Hepatocyte (in vitro differentiated cells): Measurements from ENCODE around the gene PDLIM4. TPM values are rescaled to one million over a fixed set of nuclear protein-coding genes. Genes with fewer than 3 reads are reported as not detected.

ENCODE experiments used
- DNase-seq: peaks from one replicate; pipeline ENCODE4 v3.0.0-alpha.2; 2016; ENCODE audit warnings: low spot score
- H2AFZ ChIP-seq: fragments of 200-600 bp; sonication (generic); 2 replicates; pipeline ENCODE4 v1.6.0; 2016; ENCODE audit warnings: antibody characterized with exemption, mild to moderate bottlenecking
- H3K27ac ChIP-seq: fragments of 200-600 bp; sonication (generic); 2 replicates; pipeline ENCODE4 v1.5.1; 2016; ENCODE audit warnings: mild to moderate bottlenecking
- H3K27me3 ChIP-seq: fragments of 200-600 bp; sonication (generic); 2 replicates; pipeline ENCODE4 v1.6.1; 2016
- H3K36me3 ChIP-seq: fragments of 200-600 bp; sonication (generic); replicated peaks from 2 replicates; pipeline ENCODE4 v1.5.1; 2016; ENCODE audit warnings: low read depth; ENCODE audit not compliant: insufficient read depth
- H3K4me1 ChIP-seq: fragments of 200-600 bp; sonication (generic); 2 replicates; pipeline ENCODE4 v1.5.1; 2016; ENCODE audit warnings: mild to moderate bottlenecking, moderate library complexity; ENCODE audit not compliant: insufficient read depth
- H3K4me2 ChIP-seq: fragments of 200-600 bp; sonication (generic); 2 replicates; pipeline ENCODE4 v1.6.0; 2016
- H3K4me3 ChIP-seq: fragments of 200-600 bp; sonication (generic); 2 replicates; pipeline ENCODE4 v1.5.1; 2016; ENCODE audit warnings: mild to moderate bottlenecking
- H3K79me2 ChIP-seq: fragments of 200-600 bp; sonication (generic); 2 replicates; pipeline ENCODE4 v1.6.0; 2017; ENCODE audit warnings: mild to moderate bottlenecking
- H3K9me2 ChIP-seq: fragments of 200-600 bp; sonication (generic); replicated peaks from 2 replicates; pipeline ENCODE4 v1.6.0; 2017; ENCODE audit warnings: mild to moderate bottlenecking; ENCODE audit not compliant: insufficient read depth
- H3K9me3 ChIP-seq: fragments of 200-600 bp; sonication (generic); 2 replicates; pipeline ENCODE4 v1.5.1; 2016; ENCODE audit warnings: low read depth, mild to moderate bottlenecking
- H4K20me1 ChIP-seq: fragments of 200-600 bp; sonication (generic); 2 replicates; pipeline ENCODE4 v1.6.0; 2016; ENCODE audit warnings: mild to moderate bottlenecking; ENCODE audit not compliant: insufficient read depth, poor library complexity, severe bottlenecking
- CTCF ChIP-seq: fragments of 200-600 bp; sonication (generic); IDR thresholded peaks from 2 replicates; pipeline ENCODE4 v1.5.1; 2016; ENCODE audit warnings: antibody characterized with exemption, mild to moderate bottlenecking; ENCODE audit not compliant: poor library complexity
- EZH2 ChIP-seq: fragments of 200-600 bp; sonication (generic); IDR thresholded peaks from 2 replicates; pipeline ENCODE4 v1.6.1; 2016; ENCODE audit warnings: antibody characterized with exemption, mild to moderate bottlenecking, borderline replicate concordance
- EZH2phosphoT487 ChIP-seq: fragments of 200-600 bp; sonication (generic); IDR thresholded peaks from one replicate; pipeline ENCODE4 v1.6.1; 2018; ENCODE audit warnings: antibody characterized with exemption, mild to moderate bottlenecking, low read depth, moderate library complexity; ENCODE audit not compliant: unreplicated experiment, severe bottlenecking
- WGBS: methylation state at CpG from one replicate; pipeline ENCODE4 v1.1.6; 2016; ENCODE audit warnings: low lambda C conversion rate; ENCODE audit errors: missing lambda C conversion rate; 5-methylcytosine and 5-hydroxymethylcytosine counted together
- polyA plus RNA-seq: library from polyadenylated mRNA; unstranded; fragments of >200 nt; fragmentation: Nextera tagmentation; extraction: Ambion mirVana; gene quantifications from 2 replicates; pipeline ENCODE4 v1.2.1, GENCODE V29; 2016
- total RNA-seq: library from RNA; depleted of rRNA; stranded (reverse); fragments of >200 nt; gene quantifications from 2 replicates; pipeline ENCODE4 v1.2.3, GENCODE V29; 2014

Gene PDLIM4
- total and polyA plus RNA-seq, 2 experiments from 2014 or later: 16.4 to 102 TPM

GRCh38 chr5:132273631-132274030, 16.1 kb downstream of the PDLIM4 start:
- TF ChIP-seq CTCF: no peak
- no peak for TF ChIP-seq EZH2
- no peak for TF ChIP-seq EZH2phosphoT487
- no peak overlapping the region for H2AFZ ChIP-seq
- no peaks in the 10 kb centered on the region for H4K20me1 ChIP-seq
- no peak overlapping the region for H3K4me2 ChIP-seq
- no peaks in the 10 kb centered on the region for H3K9me3 ChIP-seq
- H3K36me3 ChIP-seq: no peaks in the 10 kb centered on the region
- H3K4me1 ChIP-seq: peaks cover 13% of the 10 kb centered on the region
- H3K27me3 ChIP-seq: no peaks in the 10 kb centered on the region
- no peaks in the 10 kb centered on the region for H3K79me2 ChIP-seq
- no peak overlapping the region for H3K27ac ChIP-seq
- no peaks in the 10 kb centered on the region for H3K9me2 ChIP-seq
- 90% methylated on average over 2 of the region's 2 CpGs for WGBS
- no peak overlapping the region for H3K4me3 ChIP-seq
- DNase-seq: no peak

DNA sequence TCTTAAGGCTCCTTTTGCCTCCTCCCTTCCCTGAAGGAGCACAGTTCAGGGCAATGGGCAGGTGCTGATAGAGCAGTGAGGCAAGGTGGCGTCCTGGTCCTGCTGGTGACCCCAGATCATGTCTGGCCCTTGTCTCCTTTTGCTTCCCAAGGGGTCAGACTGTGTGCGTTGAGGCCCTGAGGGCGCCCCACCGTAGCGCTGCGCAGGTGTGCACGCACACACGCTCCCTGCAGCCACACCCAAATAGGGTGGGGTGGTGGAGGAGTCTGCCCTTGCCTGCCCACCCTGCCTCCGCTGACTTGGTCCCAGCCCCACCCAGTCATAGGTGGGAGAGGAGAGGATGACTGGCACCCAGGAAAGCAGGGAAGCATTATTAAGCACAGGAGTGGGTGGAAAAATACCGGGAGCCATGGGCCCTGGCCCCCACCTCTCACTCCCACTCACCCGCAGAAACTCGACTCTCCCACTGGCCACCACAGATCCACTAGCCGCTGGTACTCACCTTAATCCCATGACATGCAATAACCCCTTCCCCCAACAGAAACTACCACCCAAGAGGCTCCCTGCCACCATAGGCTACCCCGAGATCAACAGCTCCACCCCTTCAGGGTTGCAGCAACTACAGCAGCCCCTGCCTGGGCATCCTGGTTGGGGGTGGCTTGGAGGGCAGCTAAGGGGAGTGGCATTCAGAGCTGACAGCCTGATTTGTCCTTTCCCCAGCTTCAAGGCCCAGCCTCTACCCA, 16.7 kb downstream of the PDLIM4 start:
- no peak overlapping the region for H3K4me2 ChIP-seq
- no peaks in the 10 kb centered on the region for H3K9me3 ChIP-seq
- H4K20me1 ChIP-seq: no peaks in the 10 kb centered on the region
- H3K4me3 ChIP-seq: no peak overlapping the region
- no peaks in the 10 kb centered on the region for H3K9me2 ChIP-seq
- no peak overlapping the region for H3K27ac ChIP-seq
- no peak overlapping the region for H2AFZ ChIP-seq
- H3K4me1 ChIP-seq: peaks cover 19% of the 10 kb centered on the region
- H3K36me3 ChIP-seq: no peaks in the 10 kb centered on the region
- 91% methylated on average over 14 of the region's 14 CpGs for WGBS
- TF ChIP-seq EZH2phosphoT487 (no peak), CTCF (no peak), EZH2 (no peak)
- no peak for DNase-seq
- H3K79me2 ChIP-seq: no peaks in the 10 kb centered on the region
- no peaks in the 10 kb centered on the region for H3K27me3 ChIP-seq

DNA sequence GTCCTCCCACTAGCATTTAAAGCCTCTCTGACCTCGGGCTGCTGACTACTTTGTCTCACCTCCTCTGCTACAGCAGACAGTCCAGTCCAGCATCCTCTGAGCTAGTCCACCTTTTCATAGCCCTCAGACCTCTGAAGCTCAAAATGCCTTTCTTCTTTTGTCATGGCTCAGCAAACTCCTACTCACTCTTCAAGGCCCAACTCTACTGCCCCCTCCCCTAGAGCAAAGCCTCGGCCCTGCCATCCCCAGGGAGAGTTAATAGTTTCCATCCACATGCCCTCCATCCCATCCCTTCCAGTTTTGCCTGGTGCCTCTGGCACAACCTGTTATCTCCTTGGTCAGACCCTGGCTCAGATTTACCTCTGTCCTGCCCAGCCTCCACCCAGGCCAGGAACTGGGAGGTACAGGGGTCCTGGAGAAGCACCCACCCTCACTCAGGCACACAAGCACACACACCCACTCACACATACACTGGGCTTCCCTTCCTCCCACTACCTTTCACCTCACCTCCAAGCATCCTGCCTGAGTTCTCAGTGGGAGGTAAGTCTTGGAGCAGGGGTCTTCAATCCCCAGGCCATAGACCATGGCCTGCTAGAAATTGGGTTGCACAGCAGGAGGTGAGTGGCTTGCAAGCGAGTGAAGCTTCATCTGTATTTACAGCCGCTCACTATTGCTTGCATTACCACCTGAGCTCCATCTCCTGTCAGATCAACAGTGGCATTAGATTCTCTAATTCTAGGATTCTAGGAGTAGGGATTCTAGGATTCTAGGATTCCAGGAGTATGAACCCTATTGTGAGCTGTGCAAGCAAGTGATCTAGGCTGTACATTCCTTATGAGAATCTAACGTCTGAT, 18.1 kb downstream of the PDLIM4 start:
- Histone ChIP-seq H3K79me2 (no peaks in the 10 kb centered on the region), H3K4me3 (no peak overlapping the region), H3K9me3 (no peaks in the 10 kb centered on the region), H3K9me2 (no peaks in the 10 kb centered on the region), H3K27ac (no peak overlapping the region), H4K20me1 (no peaks in the 10 kb centered on the region), H3K4me2 (no peak overlapping the region), H3K36me3 (no peaks in the 10 kb centered on the region), H3K27me3 (no peaks in the 10 kb centered on the region), H2AFZ (no peak overlapping the region), H3K4me1 (peaks cover 20% of the 10 kb centered on the region)
- TF ChIP-seq CTCF (no peak), EZH2phosphoT487 (no peak), EZH2 (no peak)
- WGBS: 91% methylated on average over 5 of the region's 5 CpGs
- DNase-seq: no peak
